Caki2 (cell line): ENCODE data around the gene TNNT2. TPM values are rescaled to one million over a fixed set of nuclear protein-coding genes. Genes with fewer than 3 reads are reported as not detected.

Experiments
- DNase-seq: peaks from one replicate; pipeline ENCODE4 v3.0.0-alpha.2; 2015; ENCODE audit warnings: low read depth
- in situ Hi-C: cut with HindIII; loops from 2 replicates; pipeline ENCODE4 v1.10.0; 2016; ENCODE audit warnings: low sequenced_read_pairs, low pct_unique_long_range_greater_than_20kb, mixed read lengths
- total RNA-seq: library from RNA; depleted of rRNA; stranded (reverse); fragments of >200 nt; shearing (Covaris generic); gene quantifications from 2 replicates; pipeline ENCODE4 v1.2.3, GENCODE V29; 2014; ENCODE audit warnings: low replicate concordance

TNNT2 gene
- total RNA-seq, 1 experiment from 2014 or later = not detected

DNA sequence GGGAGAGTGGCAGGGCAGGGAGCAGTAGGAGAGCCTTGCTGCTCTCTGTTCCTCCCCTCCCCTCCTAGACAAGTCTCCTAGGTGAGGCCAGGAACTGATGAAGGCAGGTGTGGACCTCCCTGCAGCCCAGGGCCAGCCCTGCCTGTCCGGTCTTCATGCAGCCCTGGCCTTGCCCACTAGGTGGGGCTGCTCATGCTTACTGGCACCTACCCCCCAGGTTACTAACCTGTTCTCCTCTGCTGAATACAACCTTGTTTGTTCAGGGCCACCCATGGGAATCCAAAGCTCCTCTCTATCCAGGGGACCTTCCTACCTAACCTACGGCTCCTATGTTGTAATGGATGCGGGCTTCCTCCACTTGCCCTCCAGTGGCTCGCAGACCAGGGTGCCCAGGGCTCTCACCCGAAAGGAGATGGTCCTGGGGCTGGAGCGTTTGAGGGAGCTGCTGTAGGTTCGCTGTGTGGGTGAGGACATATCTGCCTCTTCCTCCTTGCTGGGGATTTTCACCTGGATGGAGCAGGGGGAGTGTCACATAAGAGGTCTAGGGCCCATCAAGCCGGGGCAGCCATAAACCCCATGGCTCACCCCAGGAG is 7.9 kb upstream of the TNNT2 start:
- peak; percentile 50 for DNase-seq
- in situ Hi-C loops = no loop called here

DNA sequence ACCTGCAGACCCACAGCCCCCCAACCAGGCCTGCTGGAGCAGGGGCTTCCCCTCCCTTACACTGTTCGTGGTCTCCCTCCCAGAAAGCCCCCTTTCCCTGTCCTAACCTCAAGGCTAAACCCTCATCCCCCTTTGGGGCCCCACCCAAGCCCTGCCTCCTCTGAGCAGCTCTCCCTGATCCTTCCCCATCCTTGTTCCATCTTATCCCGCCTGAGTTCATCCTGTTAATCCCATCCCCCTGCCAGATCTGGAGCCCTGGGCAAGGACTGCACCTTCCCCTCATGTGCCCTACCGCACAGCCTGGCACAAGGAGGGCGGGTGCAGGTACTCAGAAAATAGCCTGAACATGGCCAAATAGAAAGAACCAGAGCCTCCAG is 6.9 kb upstream of the TNNT2 start:
- no peak for DNase-seq
- in situ Hi-C loops = no loop called here

DNA sequence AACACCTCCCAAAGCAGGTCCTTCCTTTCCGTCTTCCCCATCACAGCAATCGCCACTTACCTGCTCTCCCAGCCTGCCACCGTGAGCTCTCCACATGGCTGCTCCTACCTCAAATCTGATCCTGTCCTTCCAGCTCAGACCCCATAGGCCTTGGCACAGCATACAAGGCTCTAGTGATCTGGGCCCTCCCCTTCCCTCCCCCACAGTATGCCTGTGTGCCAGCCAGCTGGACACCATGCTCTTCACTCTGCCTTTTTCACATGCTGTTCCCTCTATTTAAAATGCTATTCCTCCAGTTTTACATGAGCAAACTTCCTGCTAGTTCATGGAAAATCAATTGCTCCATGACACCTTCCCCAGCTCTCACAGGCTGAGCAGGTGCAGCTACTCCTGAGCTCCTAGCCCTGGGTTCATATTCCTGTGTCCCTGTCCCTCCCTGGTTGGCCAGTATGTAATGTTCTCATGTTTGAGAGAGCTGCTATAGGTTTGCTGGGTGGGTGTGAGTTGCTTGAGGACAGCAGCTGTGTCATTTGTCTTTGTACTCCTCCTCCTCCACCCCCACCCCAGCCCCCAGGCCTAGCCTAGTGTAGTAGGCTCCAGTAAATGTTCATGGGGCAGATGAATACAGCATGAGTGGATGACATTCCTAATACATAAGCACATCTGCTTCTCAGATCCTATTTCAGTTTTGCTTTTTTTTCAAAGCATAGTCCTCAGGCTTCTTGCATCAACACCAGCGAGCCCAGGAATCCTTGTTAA is 6.3 kb upstream of the TNNT2 start:
- in situ Hi-C loops = no loop called here
- peak; percentile 22 for DNase-seq

DNA sequence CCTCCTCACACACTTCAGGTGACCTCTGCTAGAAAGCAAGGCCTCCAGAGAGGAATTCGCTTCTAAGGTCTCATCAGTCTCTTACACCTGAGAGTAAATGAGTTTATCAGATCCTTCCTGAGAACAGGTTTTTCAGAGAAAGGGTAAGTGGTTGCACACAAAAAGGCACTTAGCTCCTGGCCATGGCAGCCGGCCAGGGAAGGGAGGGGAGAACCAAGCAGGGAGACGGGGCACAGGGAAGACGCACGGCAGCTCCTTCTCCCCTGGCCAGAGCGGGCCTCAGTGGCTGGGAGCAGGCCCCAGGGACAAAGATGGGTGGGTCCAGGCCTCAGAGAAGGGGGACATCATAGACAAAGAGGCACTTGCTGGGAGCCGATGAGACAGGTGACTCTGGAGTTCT is 3.6 kb upstream of the TNNT2 start:
- in situ Hi-C loops = no loop called here
- no peak for DNase-seq

DNA sequence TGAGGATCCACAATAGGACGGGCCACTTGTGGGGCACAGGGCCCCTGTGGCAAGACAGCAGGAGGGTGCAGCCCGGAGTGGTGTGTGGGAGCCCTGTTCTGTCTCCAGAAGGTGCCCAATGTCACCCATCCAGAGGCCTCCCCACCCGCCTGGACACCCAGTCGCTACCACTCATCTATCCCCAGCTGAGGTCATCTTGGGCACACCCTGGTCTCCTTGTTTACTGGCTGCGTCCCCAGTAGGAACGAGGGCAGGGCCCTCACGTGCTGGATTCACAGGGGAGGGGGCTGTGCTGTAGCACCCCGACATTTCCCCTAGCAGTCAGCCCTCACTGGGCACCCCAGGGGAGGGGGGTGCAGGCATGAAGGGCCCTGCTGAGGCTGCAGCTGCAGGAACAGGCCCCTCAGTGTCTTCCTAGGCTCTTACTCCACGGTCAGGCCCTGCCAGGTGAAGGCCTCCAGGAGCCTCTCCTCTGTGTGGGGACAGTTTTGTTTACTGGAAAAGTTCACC is 2.3 kb upstream of the TNNT2 start:
- no peak for DNase-seq
- in situ Hi-C loops = no loop called here

DNA sequence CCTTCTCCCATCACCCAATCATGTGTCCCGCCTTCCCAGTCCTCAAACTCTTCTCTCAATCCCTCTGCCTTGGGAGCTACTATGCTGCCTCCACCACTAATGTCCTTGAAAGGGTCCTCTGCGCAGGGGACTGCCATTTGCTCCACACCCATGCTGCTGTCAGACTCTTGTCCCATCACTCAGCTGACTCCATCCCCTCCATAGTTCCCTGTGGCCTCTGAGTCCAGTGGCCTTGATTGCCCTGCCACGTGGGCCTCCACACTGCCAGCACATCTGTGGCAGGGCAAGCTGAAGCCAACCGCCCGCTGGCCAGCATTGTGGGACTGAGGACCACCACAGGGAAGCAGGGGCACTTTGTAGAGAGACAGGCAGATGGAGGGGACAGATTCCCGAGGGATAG is 1.3 kb upstream of the TNNT2 start:
- in situ Hi-C loops = no loop called here
- DNase-seq = no peak

DNA sequence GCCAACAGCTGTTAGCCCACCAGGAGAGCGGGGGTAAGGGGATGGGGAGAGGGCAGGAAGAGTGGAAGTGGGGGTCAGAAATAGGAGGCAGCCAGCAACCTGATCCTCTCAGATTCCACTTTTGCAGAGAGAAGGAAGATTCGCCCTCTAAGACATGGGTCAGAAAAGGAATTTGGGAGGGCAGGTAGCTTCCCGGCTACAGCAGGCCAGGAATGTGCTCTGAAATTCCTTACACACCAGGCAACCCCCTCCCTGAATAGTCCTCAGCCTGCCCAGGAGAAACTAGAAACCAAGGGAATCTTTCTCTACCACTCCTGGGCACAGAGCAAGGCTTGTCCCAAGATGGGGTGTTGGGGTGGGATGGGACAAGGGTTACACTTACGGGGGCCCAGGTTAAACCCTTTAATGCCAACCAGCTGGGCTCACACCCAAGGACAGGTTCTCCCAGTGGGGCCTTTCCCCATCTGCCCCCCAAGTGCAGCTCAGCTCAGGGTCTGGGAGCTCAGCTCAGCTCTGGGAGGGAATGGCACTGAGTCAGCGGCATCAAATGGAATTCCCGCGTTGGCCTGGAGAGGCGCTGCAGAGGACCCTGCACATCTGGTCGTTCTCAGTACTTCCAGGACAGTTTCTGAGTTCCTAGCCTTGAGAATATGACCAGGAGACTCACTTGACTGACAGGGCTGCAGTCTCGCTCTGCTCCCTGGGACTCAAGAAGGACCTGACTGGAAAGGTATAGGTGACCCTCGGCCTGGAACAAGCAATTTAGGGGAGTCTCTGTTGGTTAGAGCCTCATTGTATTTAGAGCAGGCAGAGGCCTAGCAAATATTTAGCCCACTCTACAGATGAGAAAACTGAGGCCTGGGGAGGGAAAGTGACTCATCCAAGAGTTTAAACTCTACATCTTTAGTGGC is 761 bp downstream of the TNNT2 start:
- no peak for DNase-seq
- in situ Hi-C loops = no loop called here

DNA sequence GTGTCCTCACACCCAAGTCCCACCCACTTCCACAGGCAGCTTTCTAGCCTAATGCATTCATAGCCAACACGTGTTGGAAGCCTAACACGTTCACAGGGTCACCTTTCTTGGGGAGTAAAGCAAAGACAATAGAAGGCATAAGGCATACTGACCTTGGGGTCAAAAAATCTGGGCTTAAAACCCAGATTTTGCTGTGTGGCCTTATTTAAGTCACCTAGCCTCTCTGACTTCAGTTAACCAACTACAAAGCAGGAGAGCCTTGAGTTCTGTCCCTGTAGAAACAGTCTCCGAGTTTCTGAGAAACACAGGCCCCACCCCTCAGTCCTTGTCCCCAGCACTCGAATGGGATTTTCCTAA is 1.4 kb downstream of the TNNT2 start:
- no peak for DNase-seq
- in situ Hi-C loops = no loop called here

DNA sequence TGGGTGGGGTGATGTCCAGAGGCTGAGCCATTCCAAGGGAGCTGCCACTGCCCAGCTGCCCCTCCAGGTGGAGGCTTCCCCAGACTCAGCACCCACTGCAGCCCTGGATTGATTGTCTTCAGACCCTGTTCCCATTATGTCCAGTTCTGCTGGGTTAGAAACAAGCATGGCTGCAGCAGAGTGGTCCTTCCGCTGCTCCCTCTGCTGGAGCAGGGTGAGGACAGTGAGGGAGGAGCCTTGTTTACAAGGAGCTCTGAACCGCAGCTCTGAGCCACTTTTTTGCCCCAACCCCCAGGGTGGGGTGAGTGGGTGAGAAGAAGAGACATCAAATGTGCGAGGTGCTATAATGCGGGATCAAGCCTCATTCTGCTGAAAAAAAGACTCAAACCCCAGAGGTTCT is 2.3 kb downstream of the TNNT2 start:
- in situ Hi-C loops = no loop called here

DNA sequence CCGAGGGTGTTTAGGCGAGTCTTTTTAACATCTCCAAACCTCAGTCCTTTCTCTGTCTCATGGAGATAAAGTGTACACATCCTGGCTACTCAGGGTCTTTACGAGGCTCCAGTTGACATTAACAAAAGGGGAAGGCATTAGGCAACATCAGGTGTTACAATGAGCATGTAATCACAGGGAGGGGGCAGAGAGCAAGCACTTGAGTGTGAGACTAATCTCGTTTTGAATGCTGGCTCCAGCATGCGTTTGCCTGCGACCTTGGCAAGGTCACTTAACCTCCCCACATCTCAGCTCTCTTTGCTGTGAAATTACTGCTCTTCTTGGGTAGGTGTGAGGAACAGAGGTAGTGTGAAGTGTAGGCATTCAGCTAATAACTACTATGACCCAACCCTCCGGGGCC is 3.1 kb downstream of the TNNT2 start:
- DNase-seq = no peak
- in situ Hi-C loops = no loop called here

More for the DNA sequence above, 2.3 kb downstream of the TNNT2 start:
- no peak for DNase-seq

DNA sequence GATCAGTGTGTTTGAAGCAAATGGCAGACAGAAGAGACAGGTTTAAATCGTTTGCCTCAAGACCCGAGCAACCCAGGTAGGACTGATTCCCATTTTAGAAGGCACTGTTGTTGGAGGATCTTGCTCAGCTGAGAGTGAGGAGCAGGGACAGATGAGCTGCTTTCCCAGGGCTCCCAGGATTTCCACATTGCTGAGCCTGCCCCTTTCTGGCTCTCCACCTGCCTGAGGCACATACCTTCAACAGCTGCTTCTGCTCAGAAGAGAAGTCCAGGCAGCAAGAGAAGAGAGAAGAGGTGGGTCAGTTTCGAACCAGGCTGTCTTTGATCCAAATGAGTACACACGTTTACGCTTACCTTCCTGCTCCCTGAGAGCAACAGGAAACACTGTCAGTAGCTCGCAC is 5.7 kb downstream of the TNNT2 start:
- in situ Hi-C loops = no loop called here
- no peak for DNase-seq

DNA sequence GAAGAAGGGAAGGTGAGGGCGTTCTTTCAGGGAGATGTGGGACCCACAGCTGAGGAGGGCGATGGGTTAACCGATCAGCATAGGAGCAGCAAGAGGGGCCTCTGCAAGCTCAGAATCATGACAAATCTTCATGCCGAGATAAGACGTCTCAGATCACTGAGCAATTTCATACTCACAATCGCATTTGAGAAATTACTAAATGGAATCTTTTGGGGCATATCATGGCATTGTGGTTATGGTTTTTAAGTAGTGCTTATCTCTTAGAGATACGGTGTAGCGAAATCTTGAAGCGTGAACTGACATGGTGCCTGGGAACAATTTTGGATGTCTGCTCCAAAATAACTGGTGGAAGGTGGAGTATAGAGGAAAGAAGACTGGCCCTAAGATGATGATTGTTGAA is 6.2 kb downstream of the TNNT2 start:
- in situ Hi-C loops = no loop called here
- DNase-seq = no peak

DNA sequence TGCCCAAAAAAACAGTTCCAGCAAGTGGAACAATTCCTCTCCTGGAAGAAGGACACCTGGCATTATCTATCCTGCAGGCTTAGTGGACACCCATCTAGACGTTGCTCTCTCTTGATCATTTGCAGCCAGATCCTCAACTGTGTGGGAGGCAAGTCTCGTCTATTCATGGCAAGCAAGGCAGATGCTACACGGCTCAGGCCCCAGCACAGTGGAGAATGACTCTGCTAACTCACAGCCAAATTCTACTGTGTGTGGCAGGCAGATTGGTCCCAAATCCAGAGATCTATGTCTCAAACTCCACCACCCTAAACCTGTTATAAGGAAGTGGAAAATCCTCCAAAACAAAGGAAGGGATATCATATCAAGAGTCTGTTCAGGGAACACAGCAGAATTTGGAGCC is 7.0 kb downstream of the TNNT2 start:
- in situ Hi-C loops = no loop called here
- DNase-seq = no peak

DNA sequence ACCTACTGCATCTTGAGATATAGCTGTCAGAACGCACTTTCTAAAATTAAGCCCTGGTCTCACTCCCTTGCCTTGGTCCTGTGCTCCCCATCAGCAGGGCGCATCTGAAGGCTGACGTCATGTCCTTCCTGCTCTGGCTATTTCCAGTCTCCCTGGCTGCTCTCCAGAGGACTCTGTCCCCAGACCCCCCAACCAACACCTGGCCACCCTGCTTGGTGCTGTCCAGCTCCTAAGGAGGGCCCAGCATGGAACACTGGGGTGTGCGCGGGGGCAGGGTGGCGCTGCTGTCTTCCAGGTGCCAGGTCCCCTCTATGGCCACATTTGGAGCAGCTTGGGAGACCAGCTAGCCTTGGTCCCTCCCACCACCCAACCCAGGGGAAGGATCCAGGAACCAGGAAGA is 8.3 kb downstream of the TNNT2 start:
- DNase-seq = no peak
- in situ Hi-C loops = no loop called here

DNA sequence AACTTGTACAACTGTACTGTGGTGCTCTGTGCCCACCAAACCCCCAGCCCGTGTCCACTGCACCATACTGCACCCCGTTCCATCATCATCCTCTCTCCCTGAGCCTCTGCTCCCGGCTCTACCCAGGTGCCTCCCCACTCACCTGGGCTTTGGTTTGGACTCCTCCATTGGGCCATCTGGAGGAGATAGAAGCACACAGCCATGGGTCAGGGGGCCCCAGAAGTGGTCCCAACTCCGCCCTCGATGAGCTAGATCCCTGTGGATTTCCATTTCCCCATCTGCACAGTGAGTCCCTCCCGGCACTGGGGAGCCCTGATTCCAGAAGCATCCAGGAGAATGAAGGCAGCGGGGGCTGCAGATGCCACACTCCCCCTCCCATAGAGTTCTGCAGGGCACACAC is 10.8 kb downstream of the TNNT2 start:
- DNase-seq = no peak
- in situ Hi-C loops = no loop called here

DNA sequence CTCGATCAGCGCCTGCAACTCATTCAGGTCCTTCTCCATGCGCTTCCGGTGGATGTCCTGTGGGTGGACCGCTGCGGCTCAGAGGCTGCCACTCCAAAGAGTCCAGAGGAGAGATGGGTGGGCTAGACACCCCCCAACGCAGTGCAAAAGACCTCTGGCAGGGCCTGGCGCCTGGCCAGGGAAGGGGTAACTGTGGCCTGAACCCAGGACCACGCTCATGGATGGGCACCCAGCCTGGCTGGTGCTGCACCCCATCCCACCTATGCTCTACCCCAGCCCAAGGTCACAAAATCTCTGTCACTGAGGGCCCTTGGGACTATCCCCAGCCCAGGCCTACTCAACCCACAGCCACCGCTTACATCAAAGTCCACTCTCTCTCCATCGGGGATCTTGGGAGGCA is 12.2 kb downstream of the TNNT2 start:
- DNase-seq = no peak
- in situ Hi-C loops = no loop called here

DNA sequence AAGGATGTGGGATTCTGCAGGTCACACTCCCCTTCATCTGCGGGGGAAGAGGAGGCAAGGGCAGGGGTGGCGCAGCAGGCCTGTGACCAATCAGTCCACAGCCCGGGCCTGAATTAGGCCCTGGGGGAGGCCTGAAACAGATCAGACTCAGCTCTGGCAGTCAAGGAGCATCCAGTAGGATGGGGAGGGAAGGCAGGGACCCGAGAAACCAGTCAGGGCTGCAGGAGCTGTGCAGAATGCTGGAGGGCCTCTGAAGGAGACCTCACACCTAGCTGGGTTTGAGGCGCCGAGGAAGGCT is 12.7 kb downstream of the TNNT2 start:
- in situ Hi-C loops = no loop called here
- no peak for DNase-seq

DNA sequence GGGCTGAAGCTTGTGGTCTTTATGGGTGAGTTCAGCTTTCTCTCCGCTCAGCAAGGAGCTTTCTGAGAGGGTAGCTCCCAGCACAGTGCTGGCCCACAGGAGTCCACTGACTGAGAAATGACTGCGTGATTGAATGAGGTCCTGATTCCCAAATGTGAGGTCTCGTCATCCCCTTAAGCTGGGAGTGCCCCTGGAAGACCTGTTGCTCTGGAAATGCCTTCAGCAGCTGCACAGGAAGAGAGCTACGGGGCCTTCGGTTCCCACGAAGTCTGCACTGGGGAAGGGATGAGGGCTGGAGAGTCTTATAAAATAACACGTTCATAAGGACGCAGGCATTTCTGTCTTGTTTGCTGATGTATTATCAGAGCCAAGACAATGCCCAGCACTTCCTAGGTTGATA is 14.0 kb downstream of the TNNT2 start:
- in situ Hi-C loops = no loop called here
- no peak for DNase-seq

DNA sequence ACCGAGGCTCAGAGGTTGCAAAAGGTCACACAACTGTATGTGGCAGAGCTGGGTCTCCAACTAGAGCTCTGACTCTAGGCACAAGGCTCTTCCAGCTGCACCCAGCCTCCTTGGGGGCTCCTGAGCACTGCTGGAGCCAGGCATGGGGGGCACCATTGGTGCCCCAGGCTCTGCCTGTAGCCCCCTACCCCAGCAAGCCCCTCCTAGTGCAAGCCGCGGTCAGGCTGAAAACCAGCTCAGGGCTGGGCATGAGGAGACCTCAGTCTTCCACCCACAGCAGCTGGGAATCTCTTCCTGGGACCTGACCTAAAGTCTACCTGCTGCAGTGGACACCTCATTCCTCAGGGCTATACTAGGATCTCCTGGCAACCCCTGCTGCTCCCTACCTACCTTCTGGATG is 14.6 kb downstream of the TNNT2 start:
- DNase-seq = no peak
- in situ Hi-C loops = no loop called here
